HG03354 (cell line): ENCODE measurements around the gene TSPAN5.

Experiments used
- ATAC-seq: cut with Tn5 transposase; IDR thresholded peaks from one replicate; pipeline ENCODE4 v1.9.1; 2021; ENCODE audit warnings: mild to moderate bottlenecking; ENCODE audit not compliant: unreplicated experiment, poor library complexity, severe bottlenecking

Gene TSPAN5

DNA sequence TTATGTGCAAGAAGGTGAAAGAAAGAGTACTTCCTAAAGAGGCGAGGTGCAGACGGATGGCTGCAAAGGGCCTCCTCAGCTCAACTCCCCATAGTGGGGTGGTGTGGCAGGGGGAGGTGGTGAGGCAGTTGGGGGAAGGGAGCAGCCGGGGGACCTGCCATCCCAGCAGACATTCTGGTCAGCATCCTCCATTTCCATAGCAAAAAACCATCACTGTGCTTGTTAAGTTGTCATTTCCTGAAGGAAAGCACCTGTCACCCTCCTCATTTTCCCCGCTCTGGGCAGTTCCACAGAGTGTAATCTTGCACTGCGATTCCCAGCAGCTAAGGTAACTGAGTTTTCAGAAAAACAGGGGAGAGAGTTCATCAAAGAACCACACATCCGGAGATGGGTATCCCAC is 51.5 kb downstream of the TSPAN5 start:
- ATAC-seq = no peak

GRCh38 chr4:98605216-98605615 is 53.2 kb downstream of the TSPAN5 start:
- ATAC-seq = no peak

DNA sequence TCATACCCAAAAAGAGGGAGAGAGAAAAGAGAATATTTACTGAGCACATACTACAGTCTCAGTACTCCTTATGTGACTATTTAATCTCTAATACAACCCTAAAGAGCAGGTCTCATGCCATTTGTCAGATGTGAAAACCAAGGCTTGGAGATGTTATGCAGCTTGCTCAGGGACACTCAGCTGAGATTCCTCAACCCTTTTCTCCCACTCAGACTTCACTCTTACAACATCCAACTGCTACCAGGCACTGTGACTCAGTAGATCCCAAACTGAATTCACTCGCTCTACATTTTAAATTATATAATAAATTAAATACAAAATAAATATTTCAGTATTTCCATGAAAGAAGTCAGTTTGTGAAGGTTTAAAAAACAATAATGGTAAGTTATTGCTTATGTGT is 53.7 kb downstream of the TSPAN5 start:
- no peak for ATAC-seq

DNA sequence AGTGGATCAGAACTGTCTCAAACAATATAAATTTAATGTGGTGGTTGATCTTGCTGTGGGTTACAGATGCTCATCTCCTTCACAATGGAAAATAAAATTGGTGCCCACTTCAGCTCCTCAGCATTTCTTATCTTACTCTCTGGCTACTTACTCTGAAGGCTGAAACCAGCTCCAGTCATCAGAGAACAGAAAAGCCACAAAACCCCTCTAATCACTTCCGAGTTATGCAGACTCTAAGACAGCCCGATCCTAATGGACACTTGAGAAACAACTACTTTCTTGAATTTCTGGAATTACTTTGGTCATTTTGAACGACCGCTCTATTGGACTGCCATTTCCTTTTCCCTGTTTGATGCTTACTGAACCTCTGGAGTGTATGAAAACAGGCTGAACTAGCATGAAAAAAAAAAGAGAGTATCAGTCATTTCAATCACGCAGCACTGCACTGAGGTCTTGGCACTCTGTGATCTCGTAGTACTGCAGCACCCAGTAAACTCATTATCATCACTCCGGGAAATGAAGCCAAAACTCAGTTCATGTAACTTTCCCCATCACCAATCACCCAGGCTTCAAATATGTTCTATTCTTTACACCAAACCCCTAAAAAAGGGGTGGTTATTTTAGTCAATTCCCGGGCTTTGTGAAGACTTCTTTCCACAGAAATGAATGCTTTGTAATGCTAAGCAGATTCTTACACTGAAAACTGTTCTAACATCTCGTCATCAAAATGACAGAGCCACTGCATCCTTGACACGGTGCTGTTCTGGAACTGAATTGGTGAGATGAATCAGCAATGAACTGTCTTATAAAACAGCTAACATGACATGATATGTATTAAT is 54.5 kb downstream of the TSPAN5 start:
- no peak for ATAC-seq

DNA sequence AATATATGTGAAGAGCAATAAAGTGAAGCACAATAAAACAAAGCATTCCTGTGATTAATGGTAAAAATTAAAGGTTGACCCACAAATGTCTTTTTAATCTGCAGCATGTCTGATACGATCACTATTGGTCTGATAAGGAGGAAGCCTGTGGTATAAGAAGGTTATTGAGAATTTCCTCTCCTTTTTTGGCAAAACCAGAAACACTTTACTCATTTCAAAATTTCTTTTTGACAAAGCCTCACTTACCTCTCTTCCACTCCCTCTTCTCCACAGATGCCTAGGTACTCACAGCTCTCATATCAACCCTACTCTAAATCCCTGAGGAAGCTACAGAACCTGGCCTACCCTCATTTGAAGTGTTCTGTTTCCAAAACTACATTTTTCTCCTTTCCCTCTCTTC is 56.1 kb downstream of the TSPAN5 start:
- ATAC-seq = peak; percentile 56

DNA sequence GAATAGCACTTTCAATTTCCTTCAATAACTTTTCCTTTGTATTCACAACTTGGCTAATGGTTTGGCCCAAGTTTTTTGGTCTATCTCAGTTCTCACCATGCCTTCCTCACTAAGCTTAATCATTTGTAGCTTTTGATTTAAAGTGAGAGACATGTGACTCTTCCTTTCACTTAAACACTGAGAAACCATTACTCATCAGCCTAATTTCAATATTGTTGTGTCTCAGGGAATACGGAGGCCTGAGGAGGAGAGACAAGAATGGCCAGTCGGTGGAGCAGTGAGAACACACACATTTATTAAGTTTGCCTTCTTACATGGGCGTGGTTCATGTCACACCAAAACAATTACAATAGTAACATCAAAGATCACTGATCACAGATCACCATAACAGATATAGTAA is 56.7 kb downstream of the TSPAN5 start:
- peak; percentile 82 for ATAC-seq

- no peak for ATAC-seq
These were observed 58.7 kb downstream of the TSPAN5 start for GRCh38 chr4:98599617-98600205.

DNA sequence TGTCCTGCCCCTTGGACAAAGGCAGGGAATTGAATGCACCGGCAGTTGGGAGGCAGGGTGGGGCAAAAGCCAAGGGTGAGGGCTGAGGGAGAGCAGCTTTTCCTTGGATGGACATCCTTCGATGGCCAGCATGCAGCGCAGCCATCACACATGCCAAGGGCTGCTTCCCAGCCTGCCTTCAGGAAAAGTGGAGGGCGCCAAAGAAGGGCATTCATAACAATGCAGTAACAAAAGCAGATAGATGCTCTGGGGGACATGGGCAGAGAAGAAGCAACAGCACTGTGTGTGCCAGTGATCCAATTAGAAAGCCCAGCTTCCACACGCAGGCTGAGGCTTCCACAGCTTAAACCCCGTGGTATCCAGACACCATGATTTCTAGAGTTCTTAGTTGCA is 71.5 kb downstream of the TSPAN5 start:
- ATAC-seq = no peak

- no peak for ATAC-seq
These were observed 72.0 kb downstream of the TSPAN5 start for GRCh38 chr4:98586291-98586961.

DNA sequence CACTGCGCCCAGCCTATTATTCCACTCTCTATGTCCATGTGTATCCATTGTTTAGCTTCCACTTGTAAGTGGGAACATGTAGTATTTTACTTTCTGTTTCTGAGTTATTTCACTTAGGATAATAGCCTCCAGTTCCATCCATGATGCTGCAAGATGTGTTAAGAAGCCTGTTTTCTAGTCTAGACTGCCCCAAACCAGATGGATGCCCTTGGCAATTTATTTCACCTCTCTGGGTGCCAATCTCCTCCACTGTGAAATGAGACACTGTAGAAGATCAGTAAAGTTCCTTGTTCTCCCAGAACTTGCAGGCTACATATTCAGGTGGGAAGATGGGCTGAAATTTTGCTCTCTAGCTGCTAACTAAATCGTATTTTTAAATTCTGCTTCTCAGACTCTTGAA is 72.8 kb downstream of the TSPAN5 start:
- no peak for ATAC-seq

DNA sequence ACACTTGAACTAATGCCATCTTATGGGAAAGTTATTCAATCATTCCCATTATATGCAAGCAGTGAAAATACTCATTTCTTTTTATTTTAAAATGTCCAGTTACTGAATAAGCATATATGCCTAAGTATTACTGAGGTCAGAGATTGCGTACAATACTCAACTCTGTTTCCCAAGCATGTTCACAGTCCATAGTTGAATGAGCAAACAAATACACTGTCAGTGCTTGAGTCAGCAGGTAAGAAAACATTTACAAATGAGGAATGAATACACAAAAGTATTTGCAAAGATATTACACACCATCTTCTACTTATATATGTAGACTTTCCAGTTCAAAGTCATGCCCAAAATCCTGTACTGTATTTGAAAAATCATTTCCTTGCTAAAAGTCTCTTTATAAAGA is 74.1 kb downstream of the TSPAN5 start:
- no peak for ATAC-seq

GRCh38 chr4:98583265-98583664 is 75.1 kb downstream of the TSPAN5 start:
- no peak for ATAC-seq

DNA sequence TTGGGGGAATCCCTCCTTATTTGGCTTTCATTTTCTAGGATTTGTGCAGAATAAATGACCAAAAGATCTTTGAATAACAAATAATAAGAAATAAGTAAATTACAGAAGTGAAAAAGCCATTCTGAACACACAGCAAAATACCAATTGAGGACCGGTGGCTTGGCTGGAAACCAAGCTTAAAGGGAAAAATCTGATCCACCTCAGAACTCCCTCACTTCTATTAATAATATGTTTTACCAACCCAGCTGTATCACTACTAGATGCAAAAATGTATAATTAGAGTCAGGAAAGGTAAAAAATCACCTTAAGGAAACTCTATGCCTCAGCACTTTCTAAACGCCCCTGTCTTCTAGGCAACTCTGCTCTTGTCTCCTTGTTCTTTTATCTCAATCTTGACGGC is 77.3 kb downstream of the TSPAN5 start:
- ATAC-seq = no peak

GRCh38 chr4:98577956-98578355 is 80.5 kb downstream of the TSPAN5 start:
- ATAC-seq = no peak

GRCh38 chr4:98574816-98575215 is 83.6 kb downstream of the TSPAN5 start:
- ATAC-seq = no peak

GRCh38 chr4:98573791-98574190 is 84.6 kb downstream of the TSPAN5 start:
- no peak for ATAC-seq

DNA sequence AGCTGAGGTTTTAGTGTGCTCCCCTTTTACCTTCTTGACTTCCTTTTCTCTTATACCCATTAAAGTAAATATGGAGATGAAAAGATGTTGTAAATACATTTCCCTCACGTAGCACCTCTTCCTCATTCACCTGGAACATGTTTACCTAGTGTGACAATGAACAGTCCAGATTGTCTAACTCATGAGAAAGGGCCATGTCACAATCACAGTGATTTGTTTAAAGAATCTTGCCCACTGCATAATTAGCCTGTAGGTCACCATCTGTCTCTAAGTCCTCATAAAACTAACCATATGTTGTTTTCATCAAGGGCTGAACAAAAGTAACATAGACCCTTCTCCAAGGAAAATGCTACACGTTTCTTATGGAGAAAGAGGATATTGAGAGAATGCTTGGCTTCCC is 85.7 kb downstream of the TSPAN5 start:
- no peak for ATAC-seq

DNA sequence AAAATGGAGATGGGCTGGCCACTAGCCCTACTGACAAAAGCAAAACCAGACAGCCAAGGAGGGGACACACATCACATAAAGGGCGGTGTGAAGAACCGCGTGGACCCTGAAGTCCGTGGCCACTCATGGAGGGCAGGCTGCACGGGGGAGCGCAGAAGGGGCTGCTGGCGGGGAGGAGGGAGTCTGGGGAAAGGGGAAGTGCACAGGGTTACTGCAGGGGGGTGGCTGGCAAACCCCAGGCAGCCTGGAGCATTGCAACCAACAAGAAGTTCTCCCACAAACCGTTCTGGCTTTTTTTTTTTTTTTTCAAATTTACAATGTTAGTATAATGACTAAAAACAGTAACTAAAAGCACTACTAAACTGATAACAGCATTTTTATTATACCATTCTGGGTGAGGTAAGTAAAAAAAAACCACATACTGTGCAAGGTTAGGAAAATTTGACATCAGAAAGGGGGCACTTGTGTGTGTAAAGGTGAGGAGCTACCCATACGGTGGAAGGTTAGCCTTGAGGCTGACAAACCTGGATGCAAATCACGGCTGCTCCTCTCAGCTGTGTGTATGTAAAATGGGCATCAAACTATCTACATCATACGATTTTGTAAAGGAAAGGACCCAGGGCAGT is 87.1 kb downstream of the TSPAN5 start:
- ATAC-seq = no peak

- ATAC-seq = no peak
These were observed 88.1 kb downstream of the TSPAN5 start for GRCh38 chr4:98570151-98570797.
